ENCODE results near the gene ZNHIT6.
"Not testable (repeated sequence)": the region's sequence is repeated elsewhere in the genome, so short reads cannot be mapped to it uniquely, and the experiment has no call there.

Gene ZNHIT6, protein sequence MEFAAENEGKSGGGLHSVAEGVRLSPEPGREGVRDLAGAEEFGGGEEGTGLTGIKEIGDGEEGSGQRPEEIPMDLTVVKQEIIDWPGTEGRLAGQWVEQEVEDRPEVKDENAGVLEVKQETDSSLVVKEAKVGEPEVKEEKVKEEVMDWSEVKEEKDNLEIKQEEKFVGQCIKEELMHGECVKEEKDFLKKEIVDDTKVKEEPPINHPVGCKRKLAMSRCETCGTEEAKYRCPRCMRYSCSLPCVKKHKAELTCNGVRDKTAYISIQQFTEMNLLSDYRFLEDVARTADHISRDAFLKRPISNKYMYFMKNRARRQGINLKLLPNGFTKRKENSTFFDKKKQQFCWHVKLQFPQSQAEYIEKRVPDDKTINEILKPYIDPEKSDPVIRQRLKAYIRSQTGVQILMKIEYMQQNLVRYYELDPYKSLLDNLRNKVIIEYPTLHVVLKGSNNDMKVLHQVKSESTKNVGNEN

GRCh38 chr1:85707990-85708828, at the start of gene ZNHIT6:
Gene ZNHIT6, minus strand, starts transcription at chr1:85708433. Its CDS starts 149 bp downstream, at chr1:85708284.
- DNase-seq = peak; percentile 96

DNA sequence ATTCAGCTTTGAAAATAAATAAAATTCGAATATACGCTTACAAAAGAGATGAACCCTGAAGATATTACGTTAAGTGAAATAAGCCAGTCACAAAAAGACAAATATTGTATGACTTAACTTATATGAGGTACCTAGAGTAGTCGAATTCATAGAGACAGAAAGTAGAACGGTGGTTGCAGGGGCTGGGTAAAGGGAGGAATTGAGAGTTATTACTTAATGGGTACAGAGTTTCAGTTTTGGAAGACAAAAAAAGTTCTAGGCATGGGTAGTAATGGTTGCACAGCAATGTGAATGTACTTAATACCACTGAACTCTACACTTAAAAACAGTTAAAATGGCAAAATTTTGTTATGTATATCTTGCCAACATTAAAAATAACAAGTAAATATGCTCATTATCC, 48.6 kb upstream of the ZNHIT6 start:
- DNase-seq = no peak

DNA sequence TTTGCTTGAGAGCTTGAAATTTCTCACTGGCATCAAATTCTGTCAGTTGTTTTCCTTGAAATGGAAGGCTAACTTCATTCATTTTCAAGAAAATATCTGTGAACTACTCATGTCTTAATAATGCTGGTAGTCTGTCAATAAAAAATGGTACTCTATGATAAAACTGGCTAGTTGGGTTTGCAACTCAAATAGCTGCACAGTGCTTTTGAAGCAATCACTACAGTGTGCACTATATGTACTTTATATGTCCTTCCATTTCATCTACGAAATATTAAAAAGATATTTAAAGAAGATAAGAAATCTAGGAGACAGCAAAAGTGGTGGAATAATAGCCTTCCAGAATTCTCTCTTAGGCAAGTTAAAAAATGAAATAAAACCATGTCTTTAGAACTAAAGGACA, 39.9 kb upstream of the ZNHIT6 start:
- DNase-seq = no peak

DNA sequence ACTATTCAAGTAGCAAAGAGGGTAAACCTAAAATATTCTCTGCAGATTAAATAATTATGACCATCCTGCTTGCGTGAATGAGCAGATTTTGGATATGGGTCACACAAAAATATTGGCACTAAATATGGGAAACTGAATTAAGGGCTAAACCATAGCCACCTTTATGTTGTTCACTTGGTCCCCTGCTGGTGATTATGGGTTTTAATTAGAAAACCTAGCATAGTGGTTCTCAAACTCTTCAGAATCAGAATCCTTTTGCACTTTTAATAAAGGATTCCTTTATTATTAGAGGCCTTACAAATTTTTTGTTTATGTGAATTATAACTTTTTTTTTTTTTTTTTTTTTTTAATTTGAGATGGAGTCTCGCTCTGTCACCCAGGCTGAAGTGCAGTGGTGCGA, 38.5 kb upstream of the ZNHIT6 start:
- DNase-seq = no peak

DNA sequence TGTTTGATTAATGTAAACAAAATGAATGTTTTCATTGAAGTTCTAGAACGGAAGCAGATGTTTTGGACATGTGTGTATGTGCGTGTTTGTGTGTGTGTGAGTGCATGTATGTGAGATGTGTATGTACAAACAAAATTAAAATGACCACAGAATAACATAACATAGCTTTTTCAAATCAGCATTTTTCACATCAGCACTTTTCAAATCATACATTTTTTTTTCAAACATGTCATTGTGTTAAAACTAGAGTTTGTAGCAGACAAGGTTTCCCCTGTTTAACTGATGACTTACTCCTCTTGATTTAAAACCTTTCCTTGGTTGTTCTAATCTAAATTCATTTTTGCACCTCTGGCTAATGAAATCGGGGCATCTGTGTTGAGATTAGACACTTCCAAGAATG, 35.6 kb upstream of the ZNHIT6 start:
- no peak for DNase-seq

GRCh38 chr1:85734931-85735330, 26.7 kb upstream of the ZNHIT6 start:
- DNase-seq = no peak

DNA sequence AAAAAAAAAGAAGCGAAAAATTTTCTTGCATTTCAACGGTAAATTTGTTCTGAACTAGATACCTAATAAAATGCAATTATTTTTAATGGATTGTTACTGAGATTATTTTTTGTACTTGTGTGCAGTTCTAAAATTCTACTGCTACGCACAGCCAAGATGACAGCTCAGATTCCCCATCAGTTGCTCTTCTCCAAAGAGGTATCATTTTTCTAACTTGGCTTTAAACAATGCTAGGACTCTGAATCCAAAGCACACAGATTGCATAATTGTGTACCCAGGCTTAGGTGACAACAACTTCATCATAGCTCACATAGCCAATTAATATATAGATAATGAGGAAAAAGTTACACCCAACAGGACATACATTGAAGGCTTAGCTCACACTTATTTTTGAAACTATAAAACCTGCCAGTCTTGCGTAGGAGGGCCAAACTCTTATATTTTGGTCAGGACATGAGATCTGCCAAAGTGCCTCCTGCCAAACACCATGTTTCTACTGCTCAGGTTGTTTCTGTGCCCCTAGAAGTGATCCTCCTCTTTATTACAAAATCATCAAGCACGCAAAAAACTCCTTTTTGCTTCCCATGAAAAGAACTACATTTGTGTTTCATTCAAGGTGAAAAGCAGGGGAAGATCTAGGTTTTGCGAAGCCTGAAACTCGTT, 10.6 kb upstream of the ZNHIT6 start:
- no peak for DNase-seq

GRCh38 chr1:85714418-85715114, 6.3 kb upstream of the ZNHIT6 start:
- not testable (repeated sequence) for DNase-seq

- DNase-seq = no peak
Measured at GRCh38 chr1:85708829-85709227, 595 bp upstream of the ZNHIT6 start.

- DNase-seq = no peak
Measured at GRCh38 chr1:85707267-85707989, 805 bp downstream of the ZNHIT6 start.

DNA sequence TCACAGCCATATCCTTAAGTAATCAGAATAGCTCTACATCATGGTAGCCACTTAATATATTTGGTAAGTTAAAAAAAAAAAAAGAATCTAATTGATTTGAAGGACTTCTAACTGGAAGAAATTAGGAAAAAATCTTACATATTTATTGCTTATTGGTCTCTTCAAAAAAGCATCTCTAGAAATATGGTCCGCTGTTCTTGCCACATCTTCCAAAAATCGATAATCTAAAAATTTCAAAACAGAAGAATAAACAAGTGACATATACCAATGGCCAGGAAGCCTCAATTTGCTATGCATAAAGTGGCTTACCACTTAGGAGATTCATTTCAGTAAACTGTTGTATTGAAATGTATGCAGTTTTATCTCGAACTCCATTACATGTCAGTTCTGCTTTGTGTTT, 2.3 kb downstream of the ZNHIT6 start:
- no peak for DNase-seq

DNA sequence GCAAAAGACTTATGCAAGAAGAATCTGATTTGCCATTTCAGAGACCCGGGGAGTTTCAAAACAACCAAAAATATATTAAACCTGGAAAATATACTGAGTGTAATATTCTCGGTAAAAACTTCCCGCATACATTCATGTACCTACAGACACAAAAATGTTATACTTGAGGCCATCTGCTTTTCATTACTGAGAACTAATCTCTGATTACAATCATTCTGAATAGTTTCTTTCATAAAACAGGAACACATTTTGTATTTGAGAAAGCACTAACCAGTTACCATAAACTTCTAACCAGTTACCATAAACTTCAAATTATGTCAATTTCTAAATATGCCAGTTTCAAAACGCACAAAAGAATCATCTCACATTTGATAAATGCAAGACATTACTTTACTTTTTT, 7.8 kb downstream of the ZNHIT6 start:
- no peak for DNase-seq

GRCh38 chr1:85697895-85698294, 10.3 kb downstream of the ZNHIT6 start:
- DNase-seq = no peak

DNA sequence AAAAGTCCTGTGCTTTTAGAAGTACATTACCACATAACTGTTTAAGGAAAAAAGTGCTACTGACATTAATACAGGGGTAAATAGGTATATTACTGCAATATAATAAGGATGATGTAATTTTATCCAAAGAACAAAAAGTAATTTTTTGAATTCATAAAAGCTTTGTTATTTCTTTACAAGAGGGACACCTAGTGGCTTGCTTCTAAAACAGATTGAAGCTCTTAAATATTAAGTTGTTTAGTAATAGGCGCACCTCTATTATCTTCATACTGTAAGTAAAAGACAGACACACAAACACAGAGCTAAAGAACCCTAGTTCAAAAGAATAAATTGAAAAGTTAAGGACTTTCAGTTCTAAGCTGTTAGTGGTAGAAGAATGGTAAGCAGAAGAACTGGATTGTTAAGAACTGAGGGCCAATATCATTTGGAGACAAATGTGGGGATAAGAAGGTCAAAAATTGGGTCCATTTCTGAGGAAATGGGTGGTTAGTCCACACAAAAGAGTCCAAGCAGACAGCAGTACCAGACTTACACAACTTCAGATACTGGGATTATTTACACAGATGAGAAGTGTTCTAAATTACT, 15.4 kb downstream of the ZNHIT6 start:
- DNase-seq = peak; percentile 8

- no peak for DNase-seq
Measured at GRCh38 chr1:85689775-85690404, 18.3 kb downstream of the ZNHIT6 start.

DNA sequence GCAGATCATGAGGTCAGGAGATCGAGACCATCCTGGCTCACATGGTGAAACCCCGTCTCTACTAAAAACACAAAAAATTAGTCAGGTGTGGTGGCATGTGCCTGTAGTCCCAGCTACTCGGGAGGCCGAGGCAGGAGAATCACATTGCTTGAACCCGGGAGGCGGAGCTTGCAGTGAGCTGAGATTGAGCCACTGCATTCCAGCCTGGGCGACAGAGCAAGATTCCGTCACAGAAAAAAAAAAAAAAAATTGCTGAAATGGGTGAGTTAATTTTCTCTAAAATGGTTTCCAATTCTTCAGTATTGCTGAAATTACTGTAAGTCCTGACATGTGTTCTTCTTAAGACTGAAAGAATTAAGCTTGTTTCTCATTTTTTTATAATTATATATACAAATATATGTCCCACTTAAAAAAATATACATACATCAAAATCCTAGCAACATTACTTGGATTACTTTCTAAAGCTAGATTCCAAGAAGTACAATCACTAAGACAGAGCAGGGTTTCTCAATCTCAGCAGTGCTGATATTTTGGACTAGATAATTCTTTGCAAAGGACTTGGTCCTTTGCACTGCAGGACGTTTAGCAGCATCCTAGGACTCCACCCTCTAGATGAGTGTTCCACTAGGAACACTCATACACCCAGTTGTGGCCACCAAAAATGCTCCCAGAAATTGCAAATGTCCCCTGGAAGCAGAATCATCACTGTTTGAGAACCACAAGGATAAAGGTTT, 24.8 kb downstream of the ZNHIT6 start:
- DNase-seq = no peak

DNA sequence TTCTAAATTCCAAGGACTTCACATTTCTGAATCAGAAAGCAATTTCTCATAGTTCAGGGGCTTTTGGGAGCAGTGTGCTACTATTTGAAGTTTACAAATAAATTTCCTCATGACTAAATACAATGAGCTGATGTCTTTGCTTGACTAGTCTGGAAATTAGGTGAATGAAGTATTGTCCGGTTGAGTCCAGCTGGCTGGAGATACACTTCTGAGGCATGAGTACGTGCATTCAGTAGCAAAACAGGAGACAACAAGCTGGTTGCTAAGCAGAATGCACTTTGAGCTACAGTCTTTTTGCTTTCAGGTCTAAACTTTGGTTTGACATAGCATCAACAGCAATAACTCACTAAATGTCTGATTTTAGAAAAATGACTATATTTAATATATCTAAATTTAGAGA, 27.1 kb downstream of the ZNHIT6 start:
- no peak for DNase-seq

- no peak for DNase-seq
Measured at GRCh38 chr1:85678193-85678592, 30.0 kb downstream of the ZNHIT6 start.

DNA sequence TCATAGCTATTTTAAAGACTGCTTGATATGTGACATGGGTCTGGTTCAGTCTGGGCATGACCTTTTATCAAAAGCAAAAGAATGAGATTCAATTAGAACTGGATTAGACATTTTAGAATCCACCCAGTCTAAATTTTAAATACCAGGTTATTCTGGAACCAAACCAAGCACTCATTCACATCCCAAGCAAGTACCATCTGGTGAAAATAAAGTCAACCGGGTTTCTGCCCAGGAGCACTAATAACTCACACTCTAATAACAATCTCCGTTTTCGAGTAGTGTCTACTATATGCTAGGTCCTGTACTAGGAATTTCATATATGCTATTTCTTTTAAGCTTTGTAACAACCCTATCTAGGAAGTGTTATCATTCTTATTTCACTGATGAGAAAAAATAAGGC, 30.6 kb downstream of the ZNHIT6 start:
- DNase-seq = no peak

GRCh38 chr1:85672031-85672660, 36.1 kb downstream of the ZNHIT6 start:
- no peak for DNase-seq
